ENCODE data around the gene RNF144B. TPM values are rescaled to one million over a fixed set of nuclear protein-coding genes. Genes with fewer than 3 reads are reported as not detected.

Gene RNF144B
- total RNA-seq, 6 experiments from 2014 or later, result 7.6 to 19.1 (median 10.2) TPM

GRCh38 chr6:18498408-18498807 lies 111.3 kb downstream of the RNF144B start:
- Histone ChIP-seq H3K4me1 (peaks cover 0 to 5% (median 2%) of the 10 kb centered on the region in 4 donors), H3K9me3 (no peaks in the 10 kb centered on the region), H3K27me3 (no peaks in the 10 kb centered on the region), H3K36me3 (no peaks in the 10 kb centered on the region), H3K27ac (no peak overlapping the region), H3K4me3 (no peak overlapping the region)
- ATAC-seq (no peak), DNase-seq (no peak)
- 0% methylated on average over 1 of the region's 2 CpGs for whole genome bisulfite sequencing (ENCODE audit: insufficient coverage, low coverage, low lambda C conversion rate, missing lambda C conversion rate)
- TF ChIP-seq, protein P1, sequence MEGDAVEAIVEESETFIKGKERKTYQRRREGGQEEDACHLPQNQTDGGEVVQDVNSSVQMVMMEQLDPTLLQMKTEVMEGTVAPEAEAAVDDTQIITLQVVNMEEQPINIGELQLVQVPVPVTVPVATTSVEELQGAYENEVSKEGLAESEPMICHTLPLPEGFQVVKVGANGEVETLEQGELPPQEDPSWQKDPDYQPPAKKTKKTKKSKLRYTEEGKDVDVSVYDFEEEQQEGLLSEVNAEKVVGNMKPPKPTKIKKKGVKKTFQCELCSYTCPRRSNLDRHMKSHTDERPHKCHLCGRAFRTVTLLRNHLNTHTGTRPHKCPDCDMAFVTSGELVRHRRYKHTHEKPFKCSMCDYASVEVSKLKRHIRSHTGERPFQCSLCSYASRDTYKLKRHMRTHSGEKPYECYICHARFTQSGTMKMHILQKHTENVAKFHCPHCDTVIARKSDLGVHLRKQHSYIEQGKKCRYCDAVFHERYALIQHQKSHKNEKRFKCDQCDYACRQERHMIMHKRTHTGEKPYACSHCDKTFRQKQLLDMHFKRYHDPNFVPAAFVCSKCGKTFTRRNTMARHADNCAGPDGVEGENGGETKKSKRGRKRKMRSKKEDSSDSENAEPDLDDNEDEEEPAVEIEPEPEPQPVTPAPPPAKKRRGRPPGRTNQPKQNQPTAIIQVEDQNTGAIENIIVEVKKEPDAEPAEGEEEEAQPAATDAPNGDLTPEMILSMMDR (IDR thresholded peaks at IDR 0.05), result no peak
- TF ChIP-seq POLR2A (IDR thresholded peaks at IDR 0.05), result no peak
- intact Hi-C loops (cut with DNase I), result no loop called here

GRCh38 chr6:18500921-18501662 lies 113.9 kb downstream of the RNF144B start:
- no peak for ATAC-seq
- Histone ChIP-seq H3K27me3 (no peaks in the 10 kb centered on the region), H3K4me3 (no peak overlapping the region), H3K36me3 (no peaks in the 10 kb centered on the region), H3K9me3 (no peaks in the 10 kb centered on the region), H3K27ac (no peak overlapping the region), H3K4me1 (peaks cover 0 to 7% (median 3%) of the 10 kb centered on the region in 4 donors)
- intact Hi-C loops (cut with DNase I), result loop anchor here (5.0 kb wide), 1 partner anchor 174 kb away; no protein-coding TSS in a partner anchor
- TF ChIP-seq POLR2A (IDR thresholded peaks at IDR 0.05), result no peak
- TF ChIP-seq, protein P1 (IDR thresholded peaks at IDR 0.05), result no peak
- no peak for DNase-seq
- WGBS (ENCODE audit: insufficient coverage, low coverage, low lambda C conversion rate, missing lambda C conversion rate), result 71% methylated on average over 7 of the region's 12 CpGs

- Histone ChIP-seq H3K9me3 (no peaks in the 10 kb centered on the region), H3K27ac (no peak overlapping the region), H3K36me3 (no peaks in the 10 kb centered on the region), H3K4me1 (peaks cover 0 to 7% (median 3%) of the 10 kb centered on the region in 4 donors), H3K27me3 (no peaks in the 10 kb centered on the region), H3K4me3 (no peak overlapping the region)
- intact Hi-C loops (cut with DNase I), result loop anchor here (5.0 kb wide), 1 partner anchor 174 kb away; no protein-coding TSS in a partner anchor
- no peak for TF ChIP-seq POLR2A (IDR thresholded peaks at IDR 0.05)
- TF ChIP-seq, protein P1 (IDR thresholded peaks at IDR 0.05), result no peak
- 36% methylated on average over 4 of the region's 4 CpGs for WGBS (ENCODE audit: insufficient coverage, low coverage, low lambda C conversion rate, missing lambda C conversion rate)
- DNase-seq (peak in 1 of 3 donors; percentile 55), ATAC-seq (peak; percentile 42 to 64 (median 54))
These were observed 114.5 kb downstream of the RNF144B start for GRCh38 chr6:18501663-18502013.

DNA sequence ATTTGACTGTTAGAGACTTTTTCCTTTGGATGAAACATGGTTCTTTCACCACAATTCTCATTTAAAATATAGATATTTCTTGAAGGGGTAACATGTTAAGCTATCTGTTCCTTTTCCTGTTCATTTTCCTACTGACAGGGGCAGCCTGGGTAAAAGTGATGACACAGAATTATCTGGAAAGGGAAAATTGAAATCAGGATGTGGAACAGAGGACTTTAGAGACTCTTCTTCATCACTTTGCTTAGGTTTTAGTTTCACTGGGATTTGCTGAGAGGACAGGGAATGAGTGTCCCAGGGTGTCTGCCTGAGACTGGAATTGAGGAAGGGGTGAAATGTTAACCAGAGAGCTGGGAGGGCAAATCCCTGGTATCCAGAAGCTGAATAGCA lies 116.0 kb downstream of the RNF144B start:
- intact Hi-C loops (cut with DNase I), result loop anchor here (5.0 kb wide), 1 partner anchor 176 kb away; no protein-coding TSS in a partner anchor
- H3K36me3 ChIP-seq, result no peaks in the 10 kb centered on the region
- no peaks in the 10 kb centered on the region for H3K27me3 ChIP-seq
- DNase-seq (no peak), ATAC-seq (no peak)
- H3K27ac ChIP-seq, result peak overlapping the region; percentile 61 to 78 (median 64)
- H3K9me3 ChIP-seq, result no peaks in the 10 kb centered on the region
- H3K4me3 ChIP-seq, result peak overlapping the region in 2 of 3 donors; percentile 48 to 51
- TF ChIP-seq, protein P1 (IDR thresholded peaks at IDR 0.05), result no peak
- no peak for TF ChIP-seq POLR2A (IDR thresholded peaks at IDR 0.05)
- peaks cover 0 to 7% (median 3%) of the 10 kb centered on the region in 4 donors for H3K4me1 ChIP-seq
